ENCODE measurements around the gene OR8D1.
A peak's percentile ranks its signal among the peaks of the same experiment; 100 is the strongest.

OR8D1 gene

DNA sequence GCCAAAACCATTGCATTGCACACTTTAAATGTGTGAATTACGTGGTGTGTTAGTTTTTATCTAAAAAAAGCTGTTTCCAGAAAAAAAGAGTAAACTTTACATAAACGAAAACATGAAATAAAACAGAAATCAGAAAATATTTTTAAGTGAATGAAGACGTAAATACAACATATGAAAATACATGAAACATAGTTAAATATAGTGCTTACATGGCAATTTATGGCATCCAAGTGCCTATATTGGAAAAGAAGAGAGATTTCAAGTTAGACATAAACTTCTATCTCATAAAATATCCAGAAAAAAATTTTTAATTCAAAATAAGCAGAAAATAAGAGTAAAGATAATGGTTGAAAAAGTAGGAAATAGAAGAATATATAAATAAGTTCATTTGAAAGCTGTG, 18.1 kb upstream of the OR8D1 start:
- in situ Hi-C loops (cut with HindIII; ENCODE audit: low sequenced_read_pairs): no loop called here
- TF ChIP-seq, protein P1, sequence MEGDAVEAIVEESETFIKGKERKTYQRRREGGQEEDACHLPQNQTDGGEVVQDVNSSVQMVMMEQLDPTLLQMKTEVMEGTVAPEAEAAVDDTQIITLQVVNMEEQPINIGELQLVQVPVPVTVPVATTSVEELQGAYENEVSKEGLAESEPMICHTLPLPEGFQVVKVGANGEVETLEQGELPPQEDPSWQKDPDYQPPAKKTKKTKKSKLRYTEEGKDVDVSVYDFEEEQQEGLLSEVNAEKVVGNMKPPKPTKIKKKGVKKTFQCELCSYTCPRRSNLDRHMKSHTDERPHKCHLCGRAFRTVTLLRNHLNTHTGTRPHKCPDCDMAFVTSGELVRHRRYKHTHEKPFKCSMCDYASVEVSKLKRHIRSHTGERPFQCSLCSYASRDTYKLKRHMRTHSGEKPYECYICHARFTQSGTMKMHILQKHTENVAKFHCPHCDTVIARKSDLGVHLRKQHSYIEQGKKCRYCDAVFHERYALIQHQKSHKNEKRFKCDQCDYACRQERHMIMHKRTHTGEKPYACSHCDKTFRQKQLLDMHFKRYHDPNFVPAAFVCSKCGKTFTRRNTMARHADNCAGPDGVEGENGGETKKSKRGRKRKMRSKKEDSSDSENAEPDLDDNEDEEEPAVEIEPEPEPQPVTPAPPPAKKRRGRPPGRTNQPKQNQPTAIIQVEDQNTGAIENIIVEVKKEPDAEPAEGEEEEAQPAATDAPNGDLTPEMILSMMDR (IDR thresholded peaks at IDR 0.05; ENCODE audit: low read depth, low read length): no peak
- no peak overlapping the region for H3K4me3 ChIP-seq (ENCODE audit: low read depth, low read length)
- no peak for DNase-seq (ENCODE audit: low read depth, low spot score)

DNA sequence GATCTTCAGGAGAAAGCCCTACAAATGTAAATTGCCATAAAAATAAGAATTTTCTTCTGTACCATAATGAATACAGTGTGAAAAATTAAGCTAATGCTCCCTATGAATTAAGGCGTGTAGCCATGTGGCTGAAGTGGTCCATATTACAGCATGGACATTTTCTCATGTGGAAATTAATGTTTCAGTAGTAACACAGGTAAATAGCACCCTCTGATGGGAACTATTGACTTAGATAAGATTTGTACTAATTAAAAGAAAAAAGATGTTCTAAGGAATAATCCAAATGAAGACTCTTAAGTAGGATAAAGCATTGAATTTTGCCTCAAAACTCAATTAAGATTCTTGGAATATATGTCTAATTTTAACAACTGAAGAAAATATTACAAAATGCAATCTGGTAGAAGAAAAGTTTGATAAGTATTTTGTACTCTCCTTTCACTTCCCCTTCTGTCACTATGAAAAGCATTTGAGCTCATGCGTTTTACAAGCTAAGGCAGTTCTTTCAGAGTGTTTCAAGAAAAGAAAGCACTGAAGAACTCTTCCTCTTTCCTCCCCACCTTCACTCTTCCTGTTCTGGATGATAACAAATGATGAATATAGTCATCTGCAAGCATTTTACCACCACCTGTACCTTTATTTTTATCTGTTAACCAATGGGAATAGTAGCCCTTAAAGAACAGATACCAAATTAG, 16.2 kb upstream of the OR8D1 start:
- peak; percentile 22 for DNase-seq (ENCODE audit: low read depth, low spot score)
- TF ChIP-seq, protein P1 (IDR thresholded peaks at IDR 0.05; ENCODE audit: low read depth, low read length): no peak
- no peak overlapping the region for H3K4me3 ChIP-seq (ENCODE audit: low read depth, low read length)
- in situ Hi-C loops (cut with HindIII; ENCODE audit: low sequenced_read_pairs): no loop called here

DNA sequence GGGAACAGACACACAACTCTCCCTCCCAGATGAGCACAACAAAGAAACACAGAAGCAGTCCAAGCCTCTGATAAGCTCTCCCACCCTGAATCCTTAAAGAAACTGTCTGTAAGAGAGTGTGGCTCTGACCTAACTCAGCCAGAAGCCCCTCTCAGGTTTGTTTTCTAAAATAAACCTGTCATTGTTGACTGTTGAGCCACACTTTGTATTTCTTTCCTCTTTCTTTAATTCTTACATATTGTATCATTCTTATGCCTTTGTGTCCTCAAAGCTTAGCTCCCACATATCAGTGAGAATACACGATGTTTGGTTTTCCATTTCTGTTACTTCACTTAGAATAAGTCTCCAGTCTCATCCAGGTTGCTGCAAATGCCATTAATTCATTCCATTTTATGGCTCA, 14.0 kb upstream of the OR8D1 start:
- in situ Hi-C loops (cut with HindIII; ENCODE audit: low sequenced_read_pairs): no loop called here
- no peak for DNase-seq (ENCODE audit: low read depth, low spot score)
- TF ChIP-seq, protein P1 (IDR thresholded peaks at IDR 0.05; ENCODE audit: low read depth, low read length): no peak
- H3K4me3 ChIP-seq (ENCODE audit: low read depth, low read length): no peak overlapping the region

DNA sequence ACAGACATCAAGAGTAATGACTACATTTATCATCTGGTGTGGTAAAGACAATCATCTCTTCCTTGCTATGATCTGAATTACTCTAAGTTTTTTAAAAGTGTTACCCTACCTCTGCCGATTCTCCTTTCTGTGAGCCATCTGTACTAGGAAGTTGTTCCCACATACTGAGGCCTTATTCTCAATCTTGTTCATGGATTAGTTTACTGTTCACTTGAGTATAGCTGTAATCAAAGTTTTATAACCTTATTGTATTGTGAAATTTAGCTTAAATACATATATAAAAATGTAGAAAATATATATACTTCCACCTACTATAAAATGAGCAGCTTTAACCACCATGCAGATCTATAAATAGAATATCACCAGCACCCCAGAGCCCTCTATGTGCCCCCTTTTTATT, 8.6 kb upstream of the OR8D1 start:
- no peak for DNase-seq (ENCODE audit: low read depth, low spot score)
- H3K4me3 ChIP-seq (ENCODE audit: low read depth, low read length): no peak overlapping the region
- in situ Hi-C loops (cut with HindIII; ENCODE audit: low sequenced_read_pairs): no loop called here
- TF ChIP-seq, protein P1 (IDR thresholded peaks at IDR 0.05; ENCODE audit: low read depth, low read length): no peak

DNA sequence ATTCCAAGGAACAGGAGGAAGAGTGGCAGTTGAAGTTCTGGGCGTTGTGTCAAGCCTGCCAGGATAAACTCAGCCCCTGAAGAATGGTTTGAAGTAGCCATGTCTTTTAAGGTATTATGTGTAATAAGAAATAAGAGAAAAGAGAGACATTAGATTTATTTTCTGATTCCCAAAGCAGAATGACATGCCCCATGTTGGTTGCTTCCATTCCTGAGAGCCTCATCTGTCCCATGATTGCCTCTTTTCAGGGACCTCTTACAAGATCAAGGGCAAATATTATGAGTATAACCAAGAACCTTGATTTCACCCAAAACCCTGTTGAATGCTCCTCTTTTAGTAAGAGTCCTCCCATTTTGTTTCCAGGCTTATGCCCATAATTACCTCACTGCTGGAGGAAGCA, 6.3 kb upstream of the OR8D1 start, which contains the start of gene OR8D2:
TSS of gene OR8D2 (minus strand) at position 101 of the 400 bp plus-strand sequence. CDS start at position 101, 0 bp downstream.
- DNase-seq (ENCODE audit: low read depth, low spot score): no peak
- TF ChIP-seq, protein P1 (IDR thresholded peaks at IDR 0.05; ENCODE audit: low read depth, low read length): no peak
- in situ Hi-C loops (cut with HindIII; ENCODE audit: low sequenced_read_pairs): no loop called here
- no peak within 1 kb of the TSS for H3K4me3 ChIP-seq (ENCODE audit: low read depth, low read length)

DNA sequence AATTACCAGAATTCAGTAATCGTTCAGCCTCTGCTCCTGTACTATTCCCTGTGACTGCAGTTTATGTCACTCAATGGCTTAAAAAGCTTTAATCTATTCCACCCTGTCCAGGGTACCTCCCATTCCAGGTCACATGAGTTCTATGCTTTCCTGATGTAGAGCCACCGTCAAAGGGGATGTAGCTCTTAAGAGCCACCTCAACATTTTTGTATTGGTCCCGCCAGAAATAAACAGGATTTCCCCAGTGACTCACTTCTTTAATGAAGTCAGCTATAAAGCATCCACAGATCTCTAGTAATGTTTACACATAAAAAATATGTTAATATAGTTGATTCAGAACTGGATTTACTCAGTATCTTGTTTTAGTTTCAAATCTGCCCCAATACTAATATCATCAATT, 1.3 kb upstream of the OR8D1 start:
- in situ Hi-C loops (cut with HindIII; ENCODE audit: low sequenced_read_pairs): no loop called here
- no peak overlapping the region for H3K4me3 ChIP-seq (ENCODE audit: low read depth, low read length)
- TF ChIP-seq, protein P1 (IDR thresholded peaks at IDR 0.05; ENCODE audit: low read depth, low read length): no peak
- DNase-seq (ENCODE audit: low read depth, low spot score): peak; percentile 45
